A673 (cell line): ENCODE data around the gene WDR62. TPM values are rescaled to one million over a fixed set of nuclear protein-coding genes. Genes with fewer than 3 reads are reported as not detected.

Source experiments
- BruUV-seq: library from RNA; stranded (reverse); fragments of 400-500 nt; replicated peaks from 2 replicates; lab custom pipeline; 2021; lab: Mats Ljungman, UMichigan
- CTCF ChIA-PET: fragments of 300-600 bp; sonication (Branson Sonifier 250); formaldehyde crosslinking; loops from one replicate; lab custom pipeline; 2022; ENCODE audit warnings: antibody characterized with exemption; lab: Charles Lee
- POLR2A ChIA-PET: fragments of 300-600 bp; sonication (Branson Sonifier 250); formaldehyde crosslinking; loops from one replicate; lab custom pipeline; 2022; ENCODE audit warnings: antibody characterized with exemption; ENCODE audit not compliant: low non-redundant PET; lab: Charles Lee
- DNase-seq: peaks from one replicate; pipeline ENCODE4 v3.0.0-alpha.2; 2015; ENCODE audit warnings: low spot score
- H3K27ac ChIP-seq: fragments of 200-600 bp; sonication (generic); 2 replicates; pipeline ENCODE4 v1.5.1; 2016; ENCODE audit warnings: mixed run types, low read depth, mild to moderate bottlenecking, mixed read lengths, antibody characterized with exemption, low read length; ENCODE audit not compliant: poor library complexity, severe bottlenecking
- H3K27me3 ChIP-seq: fragments of 200-600 bp; sonication (generic); replicated peaks from 2 replicates; pipeline ENCODE4 v1.6.1; 2017; ENCODE audit warnings: mixed run types, low read depth, mild to moderate bottlenecking, mixed read lengths, antibody characterized with exemption, low read length; ENCODE audit not compliant: insufficient read depth, poor library complexity
- H3K36me3 ChIP-seq: fragments of 200-600 bp; sonication (generic); 2 replicates; pipeline ENCODE4 v1.6.1; 2016; ENCODE audit warnings: mixed run types, mild to moderate bottlenecking, mixed read lengths, antibody characterized with exemption, low read length; ENCODE audit not compliant: insufficient read depth, poor library complexity, severe bottlenecking
- H3K4me1 ChIP-seq: fragments of 200-600 bp; sonication (generic); 2 replicates; pipeline ENCODE4 v1.6.1; 2017; ENCODE audit warnings: mixed run types, mild to moderate bottlenecking, mixed read lengths, antibody characterized with exemption, low read length; ENCODE audit not compliant: insufficient read depth, poor library complexity, severe bottlenecking
- H3K4me3 ChIP-seq: fragments of 200-600 bp; sonication (generic); 2 replicates; pipeline ENCODE4 v1.5.1; 2016; ENCODE audit warnings: low read depth, mixed run types, mild to moderate bottlenecking, mixed read lengths, low read length; ENCODE audit not compliant: poor library complexity, severe bottlenecking
- H3K9me3 ChIP-seq: fragments of 200-600 bp; sonication (generic); 2 replicates; pipeline ENCODE4 v1.6.1; 2016; ENCODE audit warnings: mixed run types, low read depth, mild to moderate bottlenecking, mixed read lengths, antibody characterized with exemption, low read length; ENCODE audit not compliant: poor library complexity, severe bottlenecking
- CTCF ChIP-seq: fragments of 300-800, 200-600 bp; sonication (generic); conservative IDR thresholded peaks from 2 replicates; pipeline ENCODE4 v1.5.1; 2017; ENCODE audit warnings: low read depth, mild to moderate bottlenecking, antibody characterized with exemption, low read length, moderate library complexity, mixed read lengths
- EZH2 ChIP-seq: fragments of 200-600 bp; sonication (generic); IDR thresholded peaks from 2 replicates; pipeline ENCODE4 v1.6.1; 2017; ENCODE audit warnings: borderline replicate concordance, low read depth, mild to moderate bottlenecking, mixed read lengths, antibody characterized with exemption, low read length; ENCODE audit not compliant: poor library complexity, severe bottlenecking
- intact Hi-C: fragments of 100-400 bp; cut with micrococcal nuclease; formaldehyde crosslinking; loops from one replicate; pipeline ENCODE4 v1.10.0; 2022; ENCODE audit not compliant: unreplicated experiment
- total RNA-seq: library from RNA; stranded (reverse); gene quantifications from 2 replicates; pipeline ENCODE4 v1.2.3, GENCODE V29; 2021

The WDR62 gene
- total RNA-seq, 1 experiment from 2014 or later, result 40.4 TPM

GRCh38 chr19:36151144-36152018 lies 96.7 kb downstream of the WDR62 start:
- POLR2A ChIA-PET, result no interaction called here
- Histone ChIP-seq H3K9me3 (no peaks in the 10 kb centered on the region), H3K27me3 (no peaks in the 10 kb centered on the region), H3K27ac (no peak overlapping the region), H3K4me3 (no peak overlapping the region), H3K36me3 (peaks cover 32% of the 10 kb centered on the region), H3K4me1 (no peaks in the 10 kb centered on the region)
- intact Hi-C loops, result no loop called here
- CTCF ChIA-PET, result no interaction called here
- no peak for TF ChIP-seq CTCF
- no peak for TF ChIP-seq EZH2
- no peak for DNase-seq
- no TSS peak for BruUV-seq

GRCh38 chr19:36152019-36152351 lies 97.3 kb downstream of the WDR62 start:
- POLR2A ChIA-PET, result no interaction called here

GRCh38 chr19:36152352-36153091 lies 97.8 kb downstream of the WDR62 start, which contains the start of gene COX7A1:
Gene COX7A1 (minus strand): TSS chr19:36152447. CDS start chr19:36152407, 40 bp downstream.
- Histone ChIP-seq H3K27ac (no peak within 1 kb of the TSS), H3K27me3 (no peaks in the 10 kb centered on the region), H3K4me1 (no peaks in the 10 kb centered on the region), H3K4me3 (no peak within 1 kb of the TSS), H3K36me3 (peaks cover 25% of the 10 kb centered on the region), H3K9me3 (no peaks in the 10 kb centered on the region)
- BruUV-seq, result no TSS peak
- intact Hi-C loops, result no loop called here
- TF ChIP-seq EZH2 (no peak), CTCF (no peak)
- ChIA-PET CTCF (interaction anchor here (0.6 kb wide), 1 partner anchor 41 kb away, joined by 5 read pairs; no protein-coding TSS in a partner anchor), POLR2A (no interaction called here)
- no peak for DNase-seq

More at GRCh38 chr19:36152019-36152351, 97.3 kb downstream of the WDR62 start:
- Histone ChIP-seq H3K4me1 (no peaks in the 10 kb centered on the region), H3K4me3 (no peak overlapping the region), H3K36me3 (peaks cover 28% of the 10 kb centered on the region), H3K27me3 (no peaks in the 10 kb centered on the region), H3K27ac (no peak overlapping the region), H3K9me3 (no peaks in the 10 kb centered on the region)
- CTCF ChIA-PET, result no interaction called here
- no peak for TF ChIP-seq EZH2
- TF ChIP-seq CTCF, result no peak
- intact Hi-C loops, result no loop called here
- DNase-seq, result no peak
- no TSS peak for BruUV-seq
